Activated CD4-positive, alpha-beta memory T cell treated with anti-CD3 and anti-CD28 coated beads for 36 hours (primary cell): ENCODE data around the gene EMD. TPM values are rescaled to one million over a fixed set of nuclear protein-coding genes. Genes with fewer than 3 reads are reported as not detected.
A peak's percentile ranks its signal among the peaks of the same experiment; 100 is the strongest.
"Not testable (repeated sequence)": the region's sequence is repeated elsewhere in the genome, so short reads cannot be mapped to it uniquely, and the experiment has no call there.

Experiments used
- CTCF ChIA-PET: fragments of 350-600 bp; sonication (Branson Sonifier 250); formaldehyde crosslinking; loops from one replicate; lab custom pipeline; 2021; ENCODE audit warnings: antibody characterized with exemption, inconsistent platforms; lab: Charles Lee
- POLR2A ChIA-PET: fragments of 350-600 bp; sonication (Branson Sonifier 250); formaldehyde crosslinking; loops from one replicate; lab custom pipeline; 2021; ENCODE audit warnings: antibody characterized with exemption; lab: Charles Lee
- DNase-seq: peaks from one replicate; pipeline ENCODE4 v3.0.0-alpha.2; 2020
- H3K27ac Mint-ChIP-seq: one replicate; pipeline ENCODE4 v1.8.0; 2021; ENCODE audit warnings: mixed read lengths
- H3K27me3 Mint-ChIP-seq: one replicate; pipeline ENCODE4 v1.8.0; 2021; ENCODE audit warnings: mixed read lengths
- H3K36me3 Mint-ChIP-seq: one replicate; pipeline ENCODE4 v1.8.0; 2021; ENCODE audit warnings: mixed read lengths
- H3K4me1 Mint-ChIP-seq: one replicate; pipeline ENCODE4 v1.8.0; 2021; ENCODE audit warnings: low read depth, mixed read lengths
- H3K4me3 Mint-ChIP-seq: one replicate; pipeline ENCODE4 v1.8.0; 2021; ENCODE audit warnings: mild to moderate bottlenecking, mixed read lengths
- H3K9me3 Mint-ChIP-seq: one replicate; pipeline ENCODE4 v1.8.0; 2021; ENCODE audit warnings: mixed read lengths
- intact Hi-C: fragments of 100-400 bp; cut with micrococcal nuclease; formaldehyde crosslinking; loops from one replicate; pipeline ENCODE4 v1.15.1; 2023
- total RNA-seq, 2 experiments: library from RNA; stranded (reverse); gene quantifications; one replicate each; pipeline ENCODE4 v1.2.3, GENCODE V29; 2021

Gene EMD
- 10 to 100 TPM; 75.8 to 79.1 TPM for total RNA-seq

- H3K9me3 Mint-ChIP-seq = no peaks in the 10 kb centered on the region
- H3K27ac Mint-ChIP-seq = peak within 1 kb of the TSS; percentile 87
- no peaks in the 10 kb centered on the region for H3K27me3 Mint-ChIP-seq
- CTCF ChIA-PET = interaction anchor here (0.9 kb wide), 1 partner anchor 148 kb away, joined by 3 read pairs; no protein-coding TSS in a partner anchor
- H3K36me3 Mint-ChIP-seq = peaks cover 8% of the 10 kb centered on the region
- peak; percentile 97 for DNase-seq
- POLR2A ChIA-PET = interaction anchor here (0.6 to 1.1 kb wide), 3 partner anchors 8 to 20 kb away, joined by 3 read pairs; no protein-coding TSS in a partner anchor
- intact Hi-C loops = loop anchor here (1.0 to 10.0 kb wide), 5 partner anchors 10 to 451 kb away; partner anchors contain the start of genes GDI1, HCFC1, MECP2 and TMEM187
- H3K4me1 Mint-ChIP-seq = peaks cover 24% of the 10 kb centered on the region
- peak within 1 kb of the TSS; percentile 83 for H3K4me3 Mint-ChIP-seq
Measured at GRCh38 chrX:154378799-154379568, at the start of gene EMD. TSS of gene EMD (plus strand) at chrX:154379295. CDS start at chrX:154379485, 190 bp downstream.

DNA sequence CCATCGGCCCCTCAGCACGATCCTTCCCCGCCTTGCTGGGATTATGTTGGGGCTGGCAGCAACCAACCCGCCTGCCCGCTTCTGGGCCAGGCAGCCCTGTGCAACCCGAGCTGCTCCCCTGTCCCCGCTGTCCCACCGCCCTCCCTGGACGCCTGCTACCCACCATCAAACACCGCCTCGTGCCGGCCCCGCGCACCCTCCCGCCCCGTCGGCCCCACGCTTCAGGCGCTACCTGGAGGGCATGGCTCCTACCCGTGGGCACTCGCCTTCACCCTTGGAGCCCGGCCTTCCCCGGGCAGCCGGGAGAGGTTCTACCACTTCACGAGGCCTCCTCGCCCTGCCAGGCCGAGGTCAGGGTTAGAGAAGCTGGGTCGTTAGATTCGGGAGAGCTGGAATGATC is 46.5 kb upstream of the EMD start:
- CTCF ChIA-PET = interaction anchor here (0.6 kb wide), 1 partner anchor 196 kb away, joined by 3 read pairs; no protein-coding TSS in a partner anchor
- intact Hi-C loops = no loop called here
- H3K36me3 Mint-ChIP-seq = no peaks in the 10 kb centered on the region
- H3K4me1 Mint-ChIP-seq = peaks cover 31% of the 10 kb centered on the region
- DNase-seq = no peak
- H3K9me3 Mint-ChIP-seq = no peaks in the 10 kb centered on the region
- POLR2A ChIA-PET = no interaction called here
- no peaks in the 10 kb centered on the region for H3K27me3 Mint-ChIP-seq
- H3K4me3 Mint-ChIP-seq = no peak overlapping the region
- no peak overlapping the region for H3K27ac Mint-ChIP-seq

- CTCF ChIA-PET = no interaction called here
- H3K27ac Mint-ChIP-seq = no peak overlapping the region
- no peaks in the 10 kb centered on the region for H3K9me3 Mint-ChIP-seq
- no peaks in the 10 kb centered on the region for H3K27me3 Mint-ChIP-seq
- no peak overlapping the region for H3K4me3 Mint-ChIP-seq
- H3K4me1 Mint-ChIP-seq = peaks cover 25% of the 10 kb centered on the region
- intact Hi-C loops = no loop called here
- no peaks in the 10 kb centered on the region for H3K36me3 Mint-ChIP-seq
- POLR2A ChIA-PET = no interaction called here
- no peak for DNase-seq
Measured at GRCh38 chrX:154333116-154333515, 46.0 kb upstream of the EMD start.

DNA sequence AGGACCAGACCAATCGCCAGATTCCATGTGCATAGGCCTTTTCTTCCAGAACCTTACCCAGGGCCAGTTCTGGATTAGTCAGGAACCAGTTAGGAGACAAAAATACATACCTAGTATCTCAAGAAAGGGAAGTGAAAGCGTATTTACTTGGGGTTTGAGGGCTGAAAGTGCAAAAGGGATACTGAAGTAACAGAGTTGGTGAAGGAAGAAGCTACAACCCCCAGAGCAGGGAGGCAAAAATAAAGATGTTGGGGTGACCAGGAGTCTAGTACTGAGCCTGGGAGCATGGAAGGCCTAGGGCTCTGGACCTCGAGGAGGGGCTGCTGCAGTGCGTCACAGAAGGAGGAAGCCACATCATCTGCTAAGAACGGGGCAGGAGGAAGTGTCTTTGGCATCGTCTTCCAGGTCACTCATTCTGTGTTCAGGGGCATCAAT is 45.2 kb upstream of the EMD start:
- Mint-ChIP-seq H3K36me3 (no peaks in the 10 kb centered on the region), H3K27me3 (no peaks in the 10 kb centered on the region), H3K4me1 (peaks cover 20% of the 10 kb centered on the region), H3K9me3 (no peaks in the 10 kb centered on the region), H3K4me3 (no peak overlapping the region), H3K27ac (peak overlapping the region; percentile 71)
- DNase-seq = no peak
- ChIA-PET POLR2A (no interaction called here), CTCF (no interaction called here)
- intact Hi-C loops = no loop called here

DNA sequence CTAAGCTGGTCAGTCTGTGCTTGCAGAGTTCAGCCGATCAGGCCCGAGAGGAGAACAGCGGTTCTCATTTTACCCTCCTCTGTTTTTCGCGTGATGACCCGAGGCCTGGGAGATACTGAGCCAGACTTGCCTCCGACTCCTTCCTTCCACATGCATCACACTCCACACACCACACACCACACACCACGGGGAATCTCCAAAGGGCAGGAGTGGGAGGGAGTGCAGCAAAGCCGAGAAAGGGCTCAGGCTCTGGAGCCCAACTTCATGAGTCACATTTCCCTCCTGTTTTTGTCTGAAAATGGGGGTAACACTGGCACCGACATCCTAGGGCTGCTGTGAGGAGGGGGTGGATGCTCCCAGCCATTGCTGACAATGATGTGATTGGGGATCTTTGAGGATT is 44.6 kb upstream of the EMD start:
- peak overlapping the region; percentile 36 for H3K4me3 Mint-ChIP-seq
- DNase-seq = peak; percentile 66
- H3K4me1 Mint-ChIP-seq = peaks cover 18% of the 10 kb centered on the region
- H3K36me3 Mint-ChIP-seq = no peaks in the 10 kb centered on the region
- H3K9me3 Mint-ChIP-seq = no peaks in the 10 kb centered on the region
- no peaks in the 10 kb centered on the region for H3K27me3 Mint-ChIP-seq
- POLR2A ChIA-PET = no interaction called here
- intact Hi-C loops = no loop called here
- H3K27ac Mint-ChIP-seq = peak overlapping the region; percentile 71
- CTCF ChIA-PET = no interaction called here

GRCh38 chrX:154341399-154342298 is 37.4 kb upstream of the EMD start:
- H3K27me3 Mint-ChIP-seq, DNase-seq, H3K4me1 Mint-ChIP-seq, H3K9me3 Mint-ChIP-seq, POLR2A ChIA-PET, H3K4me3 Mint-ChIP-seq, H3K36me3 Mint-ChIP-seq, intact Hi-C loops, H3K27ac Mint-ChIP-seq, CTCF ChIA-PET: not testable (repeated sequence)

GRCh38 chrX:154343063-154343462 is 36.0 kb upstream of the EMD start:
- intact Hi-C loops, H3K9me3 Mint-ChIP-seq, CTCF ChIA-PET, POLR2A ChIA-PET, DNase-seq, H3K36me3 Mint-ChIP-seq, H3K27me3 Mint-ChIP-seq, H3K4me3 Mint-ChIP-seq, H3K27ac Mint-ChIP-seq, H3K4me1 Mint-ChIP-seq: not testable (repeated sequence)

GRCh38 chrX:154343620-154344019 is 35.5 kb upstream of the EMD start:
- H3K9me3 Mint-ChIP-seq, CTCF ChIA-PET, H3K36me3 Mint-ChIP-seq, DNase-seq, intact Hi-C loops, H3K27ac Mint-ChIP-seq, H3K4me3 Mint-ChIP-seq, H3K27me3 Mint-ChIP-seq, POLR2A ChIA-PET: not testable (repeated sequence)
- H3K4me1 Mint-ChIP-seq = peaks cover 11% of the 10 kb centered on the region

- H3K36me3 Mint-ChIP-seq = peaks cover 11% of the 10 kb centered on the region
- intact Hi-C loops = no loop called here
- ChIA-PET CTCF (interaction anchor here (1.6 kb wide), 1 partner anchor 25 kb away, joined by 3 read pairs; no protein-coding TSS in a partner anchor), POLR2A (interaction anchor here (1.1 kb wide), 1 partner anchor 17 kb away, joined by 3 read pairs; no protein-coding TSS in a partner anchor)
- peaks cover 29% of the 10 kb centered on the region for H3K4me1 Mint-ChIP-seq
- H3K4me3 Mint-ChIP-seq = no peak overlapping the region
- no peak for DNase-seq
- no peaks in the 10 kb centered on the region for H3K9me3 Mint-ChIP-seq
- no peaks in the 10 kb centered on the region for H3K27me3 Mint-ChIP-seq
- peak overlapping the region; percentile 49 for H3K27ac Mint-ChIP-seq
Measured at GRCh38 chrX:154348114-154348531, 31.0 kb upstream of the EMD start.

DNA sequence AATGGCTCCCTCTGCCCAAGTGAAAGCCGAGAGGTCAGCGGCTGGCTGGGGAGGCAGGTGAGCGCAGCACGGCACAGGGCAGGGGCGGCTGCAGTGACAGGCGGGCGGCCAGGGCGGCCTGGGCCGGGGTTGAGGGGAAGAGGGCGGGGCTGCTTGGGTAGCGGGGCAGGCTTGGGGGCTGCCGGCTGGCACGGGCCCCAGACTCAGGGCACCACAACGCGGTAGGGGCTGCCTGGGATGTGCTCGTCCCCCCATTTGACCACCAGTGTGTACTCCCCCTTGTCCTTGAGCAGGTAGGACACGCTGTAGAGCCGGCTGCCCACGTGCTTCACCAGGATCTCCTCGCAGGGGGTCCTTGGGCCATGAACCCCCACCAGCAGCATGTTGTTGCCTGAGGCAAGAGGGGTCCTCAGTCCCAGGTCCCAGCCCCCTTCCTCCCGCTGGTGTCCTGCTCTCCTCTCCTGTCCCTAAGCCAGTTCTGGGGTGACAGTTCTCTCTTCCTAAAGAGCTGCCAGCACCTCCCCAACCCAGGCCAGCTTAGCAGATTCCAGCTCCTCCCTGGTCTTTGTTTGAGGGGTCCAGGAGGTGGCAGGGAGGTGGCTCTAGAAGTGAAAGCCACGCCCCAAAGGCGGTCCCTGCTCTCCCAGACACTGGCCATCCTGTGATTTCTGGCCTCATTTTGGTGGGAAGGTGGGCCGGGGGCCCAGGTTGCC is 30.3 kb upstream of the EMD start:
- DNase-seq = no peak
- Mint-ChIP-seq H3K27ac (no peak overlapping the region), H3K27me3 (no peaks in the 10 kb centered on the region), H3K4me3 (no peak overlapping the region), H3K4me1 (peaks cover 35% of the 10 kb centered on the region), H3K36me3 (peaks cover 13% of the 10 kb centered on the region), H3K9me3 (no peaks in the 10 kb centered on the region)
- POLR2A ChIA-PET = interaction anchor here (1.1 to 1.6 kb wide), 2 partner anchors 17 to 35 kb away, joined by 3 to 4 read pairs; no protein-coding TSS in a partner anchor
- intact Hi-C loops = no loop called here
- CTCF ChIA-PET = interaction anchor here (1.6 kb wide), 1 partner anchor 25 kb away, joined by 3 read pairs; no protein-coding TSS in a partner anchor

DNA sequence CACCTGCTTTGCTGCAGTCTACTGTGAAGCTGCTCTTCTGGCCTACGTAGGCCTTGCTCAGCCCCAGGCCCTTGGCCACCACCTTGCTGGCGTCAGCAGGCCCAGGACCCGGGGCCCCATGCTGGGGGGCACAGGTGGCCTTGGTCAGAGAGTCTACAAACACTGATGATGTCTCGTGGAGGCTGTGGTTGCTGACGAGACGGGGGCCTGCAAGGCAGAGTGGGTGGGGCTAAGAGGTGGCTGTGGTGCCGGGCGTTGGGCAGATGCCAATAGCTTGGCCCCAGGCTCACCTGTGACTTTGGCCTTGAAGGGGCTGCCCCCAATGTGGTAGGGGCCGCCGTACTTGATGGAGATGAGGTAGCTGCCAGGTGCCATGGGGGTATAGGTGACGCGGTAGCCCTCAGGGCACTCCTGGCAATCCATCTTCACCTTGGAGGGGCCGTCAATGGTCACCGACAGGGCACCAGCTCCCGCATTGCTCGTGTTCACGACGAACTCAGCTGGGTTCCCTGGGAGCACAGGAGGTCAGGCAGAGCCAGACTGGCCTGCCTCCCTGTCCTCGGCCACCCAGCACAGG is 29.6 kb upstream of the EMD start:
- no peaks in the 10 kb centered on the region for H3K27me3 Mint-ChIP-seq
- ChIA-PET CTCF (interaction anchor here (1.6 kb wide), 1 partner anchor 24 kb away, joined by 3 read pairs; no protein-coding TSS in a partner anchor), POLR2A (interaction anchor here (1.1 to 1.6 kb wide), 2 partner anchors 16 to 34 kb away, joined by 3 to 4 read pairs; no protein-coding TSS in a partner anchor)
- H3K27ac Mint-ChIP-seq = no peak overlapping the region
- H3K9me3 Mint-ChIP-seq = no peaks in the 10 kb centered on the region
- intact Hi-C loops = no loop called here
- DNase-seq = no peak
- H3K4me1 Mint-ChIP-seq = peaks cover 40% of the 10 kb centered on the region
- H3K4me3 Mint-ChIP-seq = no peak overlapping the region
- H3K36me3 Mint-ChIP-seq = peaks cover 13% of the 10 kb centered on the region
